H9 (cell line): Measurements from ENCODE around the gene ZBTB47. TPM values are rescaled to one million over a fixed set of nuclear protein-coding genes. Genes with fewer than 3 reads are reported as not detected.

Source experiments
- DNase-seq: peaks from one replicate; pipeline ENCODE4 v3.0.0-alpha.2; 2017
- H2AFZ ChIP-seq: one replicate; pipeline ENCODE4 v1.6.1; 2013; ENCODE audit warnings: mild to moderate bottlenecking, low read length, control low read depth, moderate library complexity
- H2AK5ac ChIP-seq: 2 replicates; pipeline ENCODE4 v1.6.1; 2013; ENCODE audit warnings: low read length, control low read depth, mixed read lengths; ENCODE audit not compliant: insufficient read length
- H2BK120ac ChIP-seq: one replicate; pipeline ENCODE4 v1.6.1; 2013; ENCODE audit warnings: low read depth, mild to moderate bottlenecking, low read length, control low read depth, inconsistent platforms; ENCODE audit not compliant: poor library complexity, severe bottlenecking
- H2BK12ac ChIP-seq: 2 replicates; pipeline ENCODE4 v1.6.1; 2013; ENCODE audit warnings: low read length, control low read depth, mixed read lengths, low read depth; ENCODE audit not compliant: insufficient read length
- H2BK15ac ChIP-seq: 2 replicates; pipeline ENCODE4 v1.6.1; 2013; ENCODE audit warnings: low read depth, low read length, control low read depth
- H2BK20ac ChIP-seq: one replicate; pipeline ENCODE4 v1.6.1; 2013; ENCODE audit warnings: low read depth, mild to moderate bottlenecking, low read length, control low read depth, inconsistent platforms; ENCODE audit not compliant: poor library complexity, severe bottlenecking
- H2BK5ac ChIP-seq: 2 replicates; pipeline ENCODE4 v1.6.1; 2013; ENCODE audit warnings: low read length, control low read depth, mixed read lengths; ENCODE audit not compliant: insufficient read length
- H3K14ac ChIP-seq: 2 replicates; pipeline ENCODE4 v1.6.1; 2013; ENCODE audit warnings: low read length, control low read depth; ENCODE audit not compliant: insufficient read depth
- H3K18ac ChIP-seq: 2 replicates; pipeline ENCODE4 v1.6.1; 2013; ENCODE audit warnings: low read depth, mild to moderate bottlenecking, mixed read lengths, low read length, control low read depth; ENCODE audit not compliant: insufficient read length
- H3K23ac ChIP-seq: 2 replicates; pipeline ENCODE4 v1.6.1; 2013; ENCODE audit warnings: low read length, control low read depth, mixed read lengths, low read depth; ENCODE audit not compliant: insufficient read length
- H3K23me2 ChIP-seq: 2 replicates; pipeline ENCODE4 v1.6.1; 2013; ENCODE audit warnings: low read depth, mild to moderate bottlenecking, mixed read lengths, low read length, control low read depth; ENCODE audit not compliant: insufficient read length, poor library complexity, severe bottlenecking
- H3K27ac ChIP-seq: 2 replicates; pipeline ENCODE4 v1.5.1; 2013; ENCODE audit warnings: low read length, control low read depth, mixed read lengths, low read depth; ENCODE audit not compliant: insufficient read length
- H3K27me3 ChIP-seq: 2 replicates; pipeline ENCODE4 v1.6.1; 2013; ENCODE audit warnings: low read length, control low read depth, inconsistent platforms; ENCODE audit not compliant: insufficient read depth
- H3K4ac ChIP-seq: 2 replicates; pipeline ENCODE4 v1.6.1; 2013; ENCODE audit warnings: low read depth, mild to moderate bottlenecking, control low read depth, inconsistent platforms, low read length, moderate library complexity
- H3K4me1 ChIP-seq: 2 replicates; pipeline ENCODE4 v1.6.1; 2013; ENCODE audit warnings: low read length, control low read depth, inconsistent platforms; ENCODE audit not compliant: insufficient read depth
- H3K4me2 ChIP-seq: 2 replicates; pipeline ENCODE4 v1.6.1; 2013; ENCODE audit warnings: low read length, control low read depth, mixed read lengths; ENCODE audit not compliant: insufficient read length, insufficient read depth
- H3K56ac ChIP-seq: 2 replicates; pipeline ENCODE4 v1.6.1; 2013; ENCODE audit warnings: low read depth, mild to moderate bottlenecking, mixed read lengths, low read length, control low read depth; ENCODE audit not compliant: insufficient read length
- H3K79me1 ChIP-seq: 2 replicates; pipeline ENCODE4 v1.6.1; 2013; ENCODE audit warnings: low read depth, mild to moderate bottlenecking, moderate library complexity, low read length, control low read depth, inconsistent platforms; ENCODE audit not compliant: insufficient read depth, poor library complexity, severe bottlenecking
- H3K79me2 ChIP-seq: 2 replicates; pipeline ENCODE4 v1.6.1; 2013; ENCODE audit warnings: low read length, control low read depth, inconsistent platforms; ENCODE audit not compliant: insufficient read depth
- H3K9ac ChIP-seq: 2 replicates; pipeline ENCODE4 v1.6.1; 2013; ENCODE audit warnings: low read length, control low read depth, mixed read lengths; ENCODE audit not compliant: insufficient read length; ENCODE audit errors: extremely low read depth
- H3K9me3 ChIP-seq: one replicate; pipeline ENCODE4 v1.6.1; 2013; ENCODE audit warnings: low read depth, low read length, inconsistent platforms; ENCODE audit not compliant: control insufficient read depth
- H3T11ph ChIP-seq: one replicate; pipeline ENCODE4 v1.6.1; 2013; ENCODE audit warnings: mild to moderate bottlenecking, low read length, control low read depth, inconsistent platforms
- H4K20me1 ChIP-seq: one replicate; pipeline ENCODE4 v1.6.1; 2013; ENCODE audit not compliant: control insufficient read depth, insufficient read length, insufficient read depth
- H4K5ac ChIP-seq: 2 replicates; pipeline ENCODE4 v1.6.1; 2013; ENCODE audit warnings: low read depth, mild to moderate bottlenecking, mixed read lengths, low read length, control low read depth; ENCODE audit not compliant: insufficient read length
- H4K8ac ChIP-seq: replicated peaks from 2 replicates; pipeline ENCODE4 v1.6.1; 2013; ENCODE audit warnings: low read length, control low read depth, mixed read lengths, low read depth; ENCODE audit not compliant: insufficient read length
- H4K91ac ChIP-seq: 2 replicates; pipeline ENCODE4 v1.6.1; 2013; ENCODE audit warnings: low read depth, mild to moderate bottlenecking, moderate library complexity, mixed read lengths, low read length, control low read depth; ENCODE audit not compliant: insufficient read length
- H3K27ac Mint-ChIP-seq, 3 experiments: 2 replicates in 2 of 3; 3 replicates in 1 of 3; pipeline ENCODE4 v1.8.0; 2020 to 2021; ENCODE audit warnings: mixed read lengths in 3 of 3, mild to moderate bottlenecking in 1 of 3, moderate library complexity in 1 of 3
- H3K27me3 Mint-ChIP-seq: 2 replicates; pipeline ENCODE4 v1.8.0; 2021; ENCODE audit warnings: low read depth, mild to moderate bottlenecking, moderate library complexity, mixed read lengths
- H3K36me3 Mint-ChIP-seq, 3 experiments: 2 replicates in 2 of 3; 3 replicates in 1 of 3; pipeline ENCODE4 v1.8.0; 2020 to 2021; ENCODE audit warnings: low read depth in 3 of 3, mixed read lengths in 3 of 3; ENCODE audit not compliant: insufficient read depth in 1 of 3
- H3K4me1 Mint-ChIP-seq, 2 experiments: 2 replicates each; pipeline ENCODE4 v1.8.0; 2020; ENCODE audit warnings: mixed read lengths in 2 of 2
- H3K4me3 Mint-ChIP-seq, 2 experiments: 2 replicates in 1 of 2; 3 replicates in 1 of 2; pipeline ENCODE4 v1.8.0; 2020 to 2021; ENCODE audit warnings: mild to moderate bottlenecking in 2 of 2, mixed read lengths in 2 of 2, moderate library complexity in 1 of 2
- H3K9me3 Mint-ChIP-seq, 2 experiments: 2 replicates in 1 of 2; 3 replicates in 1 of 2; pipeline ENCODE4 v1.8.0; 2020; ENCODE audit warnings: mild to moderate bottlenecking in 2 of 2, mixed read lengths in 2 of 2, moderate library complexity in 1 of 2
- CTCF ChIP-seq: fragments of 200-600 bp; sonication (generic); conservative IDR thresholded peaks from 3 replicates; pipeline ENCODE4 v1.8.0; 2021; ENCODE audit warnings: antibody characterized with exemption, mild to moderate bottlenecking
- WGBS: extraction: QIAGEN DNeasy Blood & Tissue Kit; methylation state at CpG from one replicate; pipeline ENCODE4 v1.1.7; 2013; ENCODE audit warnings: missing lambda C conversion rate, low lambda C conversion rate, mixed read lengths; ENCODE audit not compliant: insufficient read length; ENCODE audit errors: extremely low coverage; 5-methylcytosine and 5-hydroxymethylcytosine counted together
- total RNA-seq: library from RNA; stranded (reverse); gene quantifications from 2 replicates; pipeline ENCODE4 v1.2.1, GENCODE V29; 2021

The ZBTB47 gene
- total RNA-seq, 1 experiment from 2014 or later = 3.6 TPM

- no peaks in the 10 kb centered on the region for H3K27me3 ChIP-seq
- Mint-ChIP-seq H3K4me1 (peaks cover 32 to 37% of the 10 kb centered on the region in 2 experiments), H3K36me3 (peaks cover 21 to 52% (median 34%) of the 10 kb centered on the region in 3 experiments; a peak in 5 of 7 replicates), H3K4me3 (no peak overlapping the region), H3K27ac (peak overlapping the region in 1 of 3 experiments; percentile 34; a peak in 1 of 7 replicates), H3K27me3 (no peaks in the 10 kb centered on the region), H3K9me3 (no peaks in the 10 kb centered on the region)
- H4K91ac ChIP-seq = no peak overlapping the region
- H3K14ac ChIP-seq = no peak overlapping the region
- no peak overlapping the region for H3K27ac ChIP-seq
- no peak overlapping the region for H3K9ac ChIP-seq
- no peak for DNase-seq
- H3K56ac ChIP-seq = no peak overlapping the region
- no peaks in the 10 kb centered on the region for H3K79me2 ChIP-seq
- no peak overlapping the region for H3T11ph ChIP-seq
- H2AFZ ChIP-seq = no peak overlapping the region
- no peak for TF ChIP-seq CTCF
- WGBS = no CpG with 5 or more reads among the region's 6 CpGs
- no peak overlapping the region for H2BK12ac ChIP-seq
- no peak overlapping the region for H3K4me2 ChIP-seq
- no peak overlapping the region for H3K18ac ChIP-seq
- no peak overlapping the region for H2BK120ac ChIP-seq
- no peaks in the 10 kb centered on the region; the same call in 1 of the 2 replicates for H3K4me1 ChIP-seq
- H4K20me1 ChIP-seq = peaks cover 3% of the 10 kb centered on the region
- no peak overlapping the region for H2BK20ac ChIP-seq
- no peaks in the 10 kb centered on the region for H3K9me3 ChIP-seq
- no peak overlapping the region for H2AK5ac ChIP-seq
- H4K5ac ChIP-seq = no peak overlapping the region
- H3K23me2 ChIP-seq = no peaks in the 10 kb centered on the region
- no peak overlapping the region for H3K4ac ChIP-seq
- H2BK15ac ChIP-seq = no peak overlapping the region
- no peak overlapping the region for H3K23ac ChIP-seq
- H4K8ac ChIP-seq = no peak overlapping the region
- no peak overlapping the region for H2BK5ac ChIP-seq
- H3K79me1 ChIP-seq = no peaks in the 10 kb centered on the region
Measured at GRCh38 chr3:42633544-42633943, 20.0 kb upstream of the ZBTB47 start.
